Central memory CD8-positive, alpha-beta T cell (primary cell): ENCODE data around the gene ABTB1.
"Not testable (repeated sequence)": the region's sequence is repeated elsewhere in the genome, so short reads cannot be mapped to it uniquely, and the experiment has no call there.

ENCODE experiments used
- ATAC-seq: fragments of 150-1000 bp; cut with Tn5 transposase; replicated peaks from 2 replicates; pipeline ENCODE4 v1.10.0; 2022; ENCODE audit warnings: mild to moderate bottlenecking, moderate FRiP score, moderate number of reproducible peaks; ENCODE audit not compliant: poor library complexity, severe bottlenecking; ENCODE audit errors: extremely low read depth
- DNase-seq, 2 donors: peaks; one replicate each; pipeline ENCODE4 v3.0.0; 2021; ENCODE audit warnings: low spot score in 2 of 2
- H3K27ac Mint-ChIP-seq: one replicate; pipeline ENCODE4 v1.8.0; 2022; ENCODE audit warnings: low read depth, mild to moderate bottlenecking, moderate library complexity, mixed read lengths
- H3K27me3 Mint-ChIP-seq: one replicate; pipeline ENCODE4 v1.8.0; 2022; ENCODE audit warnings: mixed read lengths
- H3K36me3 Mint-ChIP-seq: one replicate; pipeline ENCODE4 v1.8.0; 2022; ENCODE audit warnings: mild to moderate bottlenecking, moderate library complexity, mixed read lengths; ENCODE audit not compliant: insufficient read depth
- H3K4me1 Mint-ChIP-seq: one replicate; pipeline ENCODE4 v1.8.0; 2022; ENCODE audit warnings: mixed read lengths
- H3K4me3 Mint-ChIP-seq: one replicate; pipeline ENCODE4 v1.8.0; 2022; ENCODE audit warnings: mild to moderate bottlenecking, moderate library complexity, mixed read lengths
- H3K9me3 Mint-ChIP-seq: one replicate; pipeline ENCODE4 v1.8.0; 2022; ENCODE audit warnings: mixed read lengths

The ABTB1 gene

GRCh38 chr3:127697551-127698240 lies 24.9 kb downstream of the ABTB1 start:
- Mint-ChIP-seq H3K27me3 (peaks cover 13% of the 10 kb centered on the region), H3K4me1 (peaks cover 5% of the 10 kb centered on the region), H3K9me3 (no peaks in the 10 kb centered on the region), H3K27ac (no peak overlapping the region), H3K4me3 (no peak overlapping the region), H3K36me3 (peaks cover 2% of the 10 kb centered on the region)
- DNase-seq (no peak), ATAC-seq (no peak)

GRCh38 chr3:127698286-127698685 lies 25.5 kb downstream of the ABTB1 start:
- H3K4me1 Mint-ChIP-seq, result peaks cover 5% of the 10 kb centered on the region
- H3K9me3 Mint-ChIP-seq, result no peaks in the 10 kb centered on the region
- H3K27me3 Mint-ChIP-seq, result peaks cover 13% of the 10 kb centered on the region
- DNase-seq, result no peak
- peaks cover 2% of the 10 kb centered on the region for H3K36me3 Mint-ChIP-seq
- no peak for ATAC-seq
- H3K27ac Mint-ChIP-seq, result no peak overlapping the region
- H3K4me3 Mint-ChIP-seq, result no peak overlapping the region

GRCh38 chr3:127698691-127699415 lies 26.1 kb downstream of the ABTB1 start:
- H3K9me3 Mint-ChIP-seq, result peaks cover 5% of the 10 kb centered on the region
- peaks cover 13% of the 10 kb centered on the region for H3K27me3 Mint-ChIP-seq
- H3K4me3 Mint-ChIP-seq, result no peak overlapping the region
- H3K4me1 Mint-ChIP-seq, result peaks cover 5% of the 10 kb centered on the region
- no peak for DNase-seq
- H3K27ac Mint-ChIP-seq, result no peak overlapping the region
- H3K36me3 Mint-ChIP-seq, result peaks cover 2% of the 10 kb centered on the region
- ATAC-seq, result no peak

GRCh38 chr3:127699416-127700300 lies 26.9 kb downstream of the ABTB1 start:
- Mint-ChIP-seq H3K9me3 (peaks cover 8% of the 10 kb centered on the region), H3K4me3 (no peak overlapping the region), H3K27me3 (peaks cover 16% of the 10 kb centered on the region), H3K4me1 (peaks cover 5% of the 10 kb centered on the region), H3K27ac (no peak overlapping the region), H3K36me3 (peaks cover 2% of the 10 kb centered on the region)
- DNase-seq, result no peak
- ATAC-seq, result no peak

- H3K9me3 Mint-ChIP-seq, result peaks cover 12% of the 10 kb centered on the region
- H3K4me3 Mint-ChIP-seq, result no peak overlapping the region
- DNase-seq, result no peak
- no peak overlapping the region for H3K27ac Mint-ChIP-seq
- no peak for ATAC-seq
- H3K27me3 Mint-ChIP-seq, result peaks cover 16% of the 10 kb centered on the region
- H3K36me3 Mint-ChIP-seq, result peaks cover 2% of the 10 kb centered on the region
- peaks cover 5% of the 10 kb centered on the region for H3K4me1 Mint-ChIP-seq
Measured at GRCh38 chr3:127700406-127700805, 27.7 kb downstream of the ABTB1 start.

GRCh38 chr3:127701280-127701911 lies 28.6 kb downstream of the ABTB1 start:
- Mint-ChIP-seq H3K4me3 (no peak overlapping the region), H3K27ac (no peak overlapping the region), H3K36me3 (peaks cover 2% of the 10 kb centered on the region), H3K4me1 (peaks cover 5% of the 10 kb centered on the region), H3K27me3 (peaks cover 16% of the 10 kb centered on the region), H3K9me3 (peaks cover 12% of the 10 kb centered on the region)
- DNase-seq, result no peak
- ATAC-seq, result no peak

GRCh38 chr3:127702151-127702578 lies 29.4 kb downstream of the ABTB1 start:
- H3K27me3 Mint-ChIP-seq, result peaks cover 16% of the 10 kb centered on the region
- no peak for DNase-seq

GRCh38 chr3:127704840-127705239 lies 32.1 kb downstream of the ABTB1 start:
- not testable (repeated sequence) for H3K4me1 Mint-ChIP-seq, H3K4me3 Mint-ChIP-seq, ATAC-seq, H3K27ac Mint-ChIP-seq, H3K36me3 Mint-ChIP-seq, DNase-seq
- Mint-ChIP-seq H3K9me3 (peaks cover 12% of the 10 kb centered on the region), H3K27me3 (peaks cover 16% of the 10 kb centered on the region)

More at GRCh38 chr3:127702151-127702578, 29.4 kb downstream of the ABTB1 start:
- Mint-ChIP-seq H3K4me1 (peaks cover 5% of the 10 kb centered on the region), H3K27ac (no peak overlapping the region), H3K36me3 (peaks cover 2% of the 10 kb centered on the region), H3K4me3 (no peak overlapping the region), H3K9me3 (peaks cover 12% of the 10 kb centered on the region)
- no peak for ATAC-seq

GRCh38 chr3:127706312-127706711 lies 33.6 kb downstream of the ABTB1 start:
- peaks cover 12% of the 10 kb centered on the region for H3K9me3 Mint-ChIP-seq
- H3K36me3 Mint-ChIP-seq, result no peaks in the 10 kb centered on the region
- no peak overlapping the region for H3K27ac Mint-ChIP-seq
- no peaks in the 10 kb centered on the region for H3K4me1 Mint-ChIP-seq
- ATAC-seq (no peak), DNase-seq (no peak)
- no peak overlapping the region for H3K4me3 Mint-ChIP-seq
- H3K27me3 Mint-ChIP-seq, result peaks cover 16% of the 10 kb centered on the region

- ATAC-seq (no peak), DNase-seq (no peak)
- no peak overlapping the region for H3K27ac Mint-ChIP-seq
- peaks cover 12% of the 10 kb centered on the region for H3K9me3 Mint-ChIP-seq
- no peaks in the 10 kb centered on the region for H3K4me1 Mint-ChIP-seq
- H3K4me3 Mint-ChIP-seq, result no peak overlapping the region
- H3K27me3 Mint-ChIP-seq, result peaks cover 16% of the 10 kb centered on the region
- H3K36me3 Mint-ChIP-seq, result no peaks in the 10 kb centered on the region
Measured at GRCh38 chr3:127706785-127707351, 34.1 kb downstream of the ABTB1 start.

GRCh38 chr3:127707851-127708411 lies 35.2 kb downstream of the ABTB1 start:
- peaks cover 12% of the 10 kb centered on the region for H3K9me3 Mint-ChIP-seq
- ATAC-seq (no peak), DNase-seq (no peak)
- H3K27ac Mint-ChIP-seq, result no peak overlapping the region
- no peak overlapping the region for H3K4me3 Mint-ChIP-seq
- no peaks in the 10 kb centered on the region for H3K4me1 Mint-ChIP-seq
- no peaks in the 10 kb centered on the region for H3K36me3 Mint-ChIP-seq
- peaks cover 22% of the 10 kb centered on the region for H3K27me3 Mint-ChIP-seq

GRCh38 chr3:127708837-127709236 lies 36.1 kb downstream of the ABTB1 start:
- H3K27me3 Mint-ChIP-seq, result peaks cover 18% of the 10 kb centered on the region
- H3K4me3 Mint-ChIP-seq, result no peak overlapping the region
- DNase-seq (no peak), ATAC-seq (no peak)
- H3K27ac Mint-ChIP-seq, result no peak overlapping the region
- H3K36me3 Mint-ChIP-seq, result no peaks in the 10 kb centered on the region
- peaks cover 8% of the 10 kb centered on the region for H3K9me3 Mint-ChIP-seq
- H3K4me1 Mint-ChIP-seq, result no peaks in the 10 kb centered on the region
